ENCODE results near the gene SRSF2. TPM values are rescaled to one million over a fixed set of nuclear protein-coding genes. Genes with fewer than 3 reads are reported as not detected.
"Not testable (repeated sequence)": the region's sequence is repeated elsewhere in the genome, so short reads cannot be mapped to it uniquely, and the experiment has no call there.

The SRSF2 gene
- total RNA-seq, 2 donors from 2014 or later, result 254 to 438 TPM

DNA sequence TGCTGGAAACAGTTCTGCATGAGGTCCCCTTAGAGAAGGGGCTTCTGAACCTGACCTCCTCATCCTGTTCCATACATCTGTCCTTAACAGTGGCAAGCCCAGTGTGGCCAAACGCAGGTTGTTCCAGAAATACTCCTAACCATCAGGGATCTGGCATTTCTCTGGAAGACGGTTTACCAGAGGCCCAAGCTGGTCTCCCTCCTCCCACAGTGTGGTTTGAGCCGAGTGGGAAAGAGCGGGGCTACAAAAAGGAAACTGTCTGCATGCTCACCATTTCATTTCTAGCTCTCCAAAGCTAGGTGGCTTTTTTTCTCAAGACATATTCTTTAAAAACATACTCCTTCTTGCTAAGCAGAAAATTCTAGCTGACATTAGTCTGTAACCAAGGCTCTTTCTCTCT, 32.3 kb downstream of the SRSF2 start:
- H3K27me3 Mint-ChIP-seq, result no peaks in the 10 kb centered on the region
- ATAC-seq (replicated peaks), result no peak
- H3K27ac Mint-ChIP-seq, result no peak overlapping the region
- no peaks in the 10 kb centered on the region for H3K4me1 Mint-ChIP-seq
- H3K4me3 Mint-ChIP-seq, result no peak overlapping the region
- H3K36me3 Mint-ChIP-seq (ENCODE audit: low read depth), result no peaks in the 10 kb centered on the region
- H3K9me3 Mint-ChIP-seq, result no peaks in the 10 kb centered on the region

DNA sequence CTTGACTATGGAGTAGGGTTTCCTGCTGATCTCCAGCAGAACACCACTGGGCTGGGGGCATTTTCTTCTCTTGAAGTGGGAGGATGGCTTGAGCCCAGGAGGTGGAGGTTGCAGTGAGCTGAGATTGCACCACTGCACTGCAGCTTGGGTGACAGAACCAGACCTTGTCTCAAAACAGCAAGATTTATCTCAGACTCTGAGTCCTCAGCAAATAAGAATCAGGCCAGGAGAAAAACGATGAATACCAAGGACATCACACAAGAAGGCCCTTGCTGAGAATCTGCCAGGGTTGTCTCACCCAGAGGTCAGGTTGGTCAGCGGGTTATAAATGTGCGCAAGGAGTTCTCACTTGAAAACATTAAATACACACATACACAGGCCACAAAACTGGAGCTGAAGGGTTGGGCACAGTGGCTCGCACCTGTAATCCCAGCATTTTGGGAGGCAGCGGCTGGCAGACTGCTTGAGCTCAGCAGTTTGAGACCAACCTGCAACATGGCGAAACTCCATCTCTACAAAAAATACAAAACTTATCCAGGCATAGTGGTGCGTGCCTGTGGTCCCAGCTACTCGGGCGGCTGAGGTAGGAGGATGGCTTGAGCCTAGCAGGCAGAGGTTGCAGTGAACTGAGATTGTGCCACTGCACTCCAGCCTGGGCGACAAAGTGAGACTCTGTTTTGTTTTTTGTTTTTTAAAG, 34.0 kb downstream of the SRSF2 start:
- Mint-ChIP-seq H3K36me3 (ENCODE audit: low read depth) (no peaks in the 10 kb centered on the region), H3K4me3 (no peak overlapping the region), H3K27ac (no peak overlapping the region), H3K9me3 (no peaks in the 10 kb centered on the region), H3K4me1 (no peaks in the 10 kb centered on the region), H3K27me3 (no peaks in the 10 kb centered on the region)
- no peak for ATAC-seq (replicated peaks)

DNA sequence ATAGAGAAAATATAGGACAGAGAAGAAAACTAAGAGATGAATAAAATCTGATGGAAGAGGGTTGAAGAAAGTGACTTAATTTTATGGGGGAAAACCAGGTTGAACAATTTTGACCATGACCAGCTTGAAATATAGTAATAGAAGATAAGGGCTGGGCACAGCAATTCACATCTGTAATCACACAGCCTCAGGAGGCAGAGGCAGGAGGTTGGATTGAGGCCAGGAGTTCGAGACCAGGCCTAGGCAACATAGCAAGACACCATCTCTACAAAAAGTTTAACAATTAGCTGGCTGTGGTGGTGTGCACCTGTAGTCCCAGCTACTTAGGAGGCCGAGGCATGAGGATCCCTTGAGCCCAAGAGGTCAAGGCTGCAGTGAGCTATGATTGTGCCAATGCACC, 35.1 kb downstream of the SRSF2 start:
- H3K27me3 Mint-ChIP-seq, result no peaks in the 10 kb centered on the region
- no peak overlapping the region for H3K4me3 Mint-ChIP-seq
- no peaks in the 10 kb centered on the region for H3K9me3 Mint-ChIP-seq
- H3K4me1 Mint-ChIP-seq, result no peaks in the 10 kb centered on the region
- ATAC-seq (replicated peaks), result no peak
- H3K36me3 Mint-ChIP-seq (ENCODE audit: low read depth), result no peaks in the 10 kb centered on the region
- H3K27ac Mint-ChIP-seq, result no peak overlapping the region

DNA sequence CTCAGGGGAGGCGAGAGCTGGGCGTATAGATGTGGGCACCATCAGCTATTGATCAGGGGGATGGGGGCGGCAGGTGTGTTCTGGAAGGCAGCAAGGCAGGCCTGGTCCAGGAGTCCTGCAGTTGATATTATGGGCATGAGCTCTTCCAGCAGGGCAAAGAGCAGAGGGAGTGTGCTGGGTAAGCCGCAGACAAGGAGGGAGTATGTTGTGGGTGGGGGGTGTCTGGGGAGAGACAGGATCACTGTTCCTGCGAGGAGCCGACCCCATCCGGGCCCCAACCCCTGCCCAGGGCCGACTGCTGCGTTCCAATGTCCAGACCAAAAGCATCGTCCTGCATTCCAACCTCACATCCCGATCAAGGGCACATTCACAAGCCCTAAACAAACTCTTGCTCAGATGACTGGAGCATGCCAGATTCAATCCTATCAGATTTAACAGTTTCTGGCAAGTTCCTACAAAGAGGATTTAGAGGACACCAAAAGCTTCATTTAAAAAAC, 35.6 kb downstream of the SRSF2 start:
- Mint-ChIP-seq H3K36me3 (ENCODE audit: low read depth) (no peaks in the 10 kb centered on the region), H3K27ac (no peak overlapping the region), H3K9me3 (no peaks in the 10 kb centered on the region), H3K27me3 (no peaks in the 10 kb centered on the region), H3K4me1 (no peaks in the 10 kb centered on the region), H3K4me3 (no peak overlapping the region)
- no peak for ATAC-seq (replicated peaks)

DNA sequence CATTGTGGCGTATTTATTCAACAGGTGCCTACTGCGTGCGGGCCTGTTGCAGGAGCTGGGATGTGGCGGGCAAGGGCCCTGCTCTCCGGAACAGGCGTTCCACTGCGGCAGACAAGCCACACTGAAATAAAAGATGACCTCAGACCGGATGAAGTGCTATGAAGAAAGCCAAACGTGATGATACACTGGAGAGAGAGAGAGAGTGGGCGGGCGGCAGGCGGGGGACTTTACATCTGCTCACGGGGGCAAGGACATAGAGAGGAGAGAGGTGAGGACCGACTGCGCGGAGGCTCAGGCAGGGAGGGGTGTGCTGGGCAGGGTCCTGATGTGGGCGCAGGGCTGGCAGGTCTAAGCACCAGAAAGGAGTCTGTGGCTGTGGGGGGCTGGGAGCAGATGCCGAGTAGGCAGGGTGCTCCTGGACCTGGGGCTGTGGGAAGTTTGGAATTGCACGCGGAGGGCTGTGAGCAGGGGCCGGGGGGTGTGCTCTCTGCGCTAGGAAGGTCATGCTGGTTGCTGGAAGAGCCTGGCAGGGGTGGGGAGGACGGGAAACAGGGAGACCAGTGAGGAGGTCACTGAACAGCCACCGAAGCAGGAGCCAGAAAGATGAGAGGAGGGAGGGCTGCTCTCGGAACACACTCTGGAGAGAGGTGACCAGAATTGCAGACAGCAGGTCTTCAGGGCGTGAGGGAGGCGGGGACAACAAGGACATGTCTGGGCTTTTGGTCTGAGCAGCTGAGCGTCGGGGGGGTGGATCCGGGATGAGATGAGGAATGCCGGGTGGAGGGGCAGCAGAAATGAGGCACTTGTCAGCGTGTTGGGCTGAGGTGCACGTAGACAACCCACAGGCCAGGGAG, 36.3 kb downstream of the SRSF2 start:
- Mint-ChIP-seq H3K9me3 (no peaks in the 10 kb centered on the region), H3K36me3 (ENCODE audit: low read depth) (no peaks in the 10 kb centered on the region), H3K27me3 (no peaks in the 10 kb centered on the region), H3K27ac (no peak overlapping the region), H3K4me1 (no peaks in the 10 kb centered on the region), H3K4me3 (no peak overlapping the region)
- ATAC-seq (replicated peaks), result peak; percentile 38

DNA sequence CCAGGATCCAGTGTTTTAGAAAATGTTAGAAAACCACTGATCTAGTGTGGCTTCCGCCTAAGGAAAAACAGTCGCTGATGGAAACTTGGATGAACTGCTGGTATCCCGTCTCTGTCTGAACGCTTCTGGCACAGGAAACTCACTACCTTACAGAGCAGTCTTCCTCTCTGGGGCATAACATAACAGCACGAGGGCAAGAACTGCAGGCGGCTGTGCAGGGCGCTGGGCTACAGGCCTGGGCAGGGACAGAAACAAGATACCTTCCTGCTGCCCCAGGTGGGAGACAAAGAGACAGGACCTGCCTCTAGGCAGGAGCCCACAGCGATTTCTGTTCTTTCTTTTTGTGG, 36.9 kb downstream of the SRSF2 start:
- Mint-ChIP-seq H3K27me3 (no peaks in the 10 kb centered on the region), H3K36me3 (ENCODE audit: low read depth) (no peaks in the 10 kb centered on the region), H3K4me3 (no peak overlapping the region), H3K4me1 (peaks cover 5% of the 10 kb centered on the region), H3K9me3 (no peaks in the 10 kb centered on the region), H3K27ac (no peak overlapping the region)
- ATAC-seq (replicated peaks), result peak; percentile 16

DNA sequence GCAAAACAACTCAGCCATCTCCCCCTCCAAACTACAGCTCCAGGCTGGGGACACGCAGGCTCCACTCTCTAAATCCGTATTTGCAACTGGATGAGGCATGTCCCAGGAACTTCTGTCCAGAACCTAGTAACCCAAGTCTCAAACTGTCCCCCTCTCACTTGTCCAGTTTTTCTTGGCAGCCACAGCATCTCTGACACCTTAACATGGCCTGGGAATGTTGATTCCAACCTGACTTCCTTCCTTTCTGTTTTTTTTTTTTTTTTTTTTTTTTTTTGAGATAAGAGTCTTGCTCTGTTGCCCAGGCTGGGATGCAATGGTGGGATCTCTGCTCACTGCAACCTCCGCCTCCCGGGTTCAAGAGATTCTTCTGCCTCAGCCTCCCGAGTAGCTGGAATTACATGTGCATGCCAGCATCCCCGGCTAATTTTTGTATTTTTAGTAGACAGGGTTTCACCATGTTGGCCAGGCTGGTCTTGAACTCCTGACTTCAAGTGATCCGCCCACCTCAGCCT, 38.6 kb downstream of the SRSF2 start:
- not testable (repeated sequence) for H3K4me3 Mint-ChIP-seq; H3K9me3 Mint-ChIP-seq; H3K4me1 Mint-ChIP-seq; H3K27ac Mint-ChIP-seq; H3K27me3 Mint-ChIP-seq; H3K36me3 Mint-ChIP-seq (ENCODE audit: low read depth); ATAC-seq (replicated peaks)

DNA sequence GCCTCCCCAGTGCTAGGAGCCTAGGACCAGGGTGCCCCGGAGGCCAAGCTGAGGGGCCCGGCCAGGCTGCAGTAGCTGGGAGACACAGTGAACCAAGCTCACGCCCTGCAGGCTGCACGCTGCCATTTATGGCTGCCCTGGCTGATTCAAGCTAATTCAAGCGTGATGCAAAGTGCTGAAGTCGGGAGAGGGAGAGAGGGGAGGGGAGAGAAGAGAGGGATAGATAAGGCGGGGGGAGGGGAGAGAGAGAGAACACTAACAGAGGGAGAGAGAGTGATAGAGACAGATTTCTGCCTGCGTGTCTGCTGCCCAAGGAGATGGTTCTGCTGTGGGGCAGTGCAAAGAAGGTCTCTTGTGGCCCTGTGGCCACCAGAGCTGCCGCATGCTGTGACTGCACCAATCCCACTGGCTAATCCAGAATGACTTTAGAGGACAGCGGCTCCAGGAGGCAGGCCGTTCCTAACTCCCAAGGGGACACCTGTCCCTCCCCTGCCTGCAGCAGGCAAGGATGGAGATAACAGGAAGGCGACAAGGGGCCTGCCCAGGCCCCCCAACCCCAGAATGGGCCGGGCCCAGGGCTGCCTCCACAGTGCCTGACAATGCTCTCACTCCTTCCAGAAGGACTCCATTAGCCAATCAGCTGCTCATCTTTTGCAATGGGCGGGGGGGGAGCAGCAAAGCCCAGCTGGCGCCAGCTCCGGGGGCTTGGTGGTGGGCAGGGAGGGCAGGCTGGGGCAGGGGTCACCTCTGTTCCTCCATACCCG, 39.2 kb downstream of the SRSF2 start:
- Mint-ChIP-seq H3K36me3 (ENCODE audit: low read depth) (no peaks in the 10 kb centered on the region), H3K4me1 (peaks cover 7% of the 10 kb centered on the region), H3K27me3 (no peaks in the 10 kb centered on the region), H3K9me3 (no peaks in the 10 kb centered on the region), H3K4me3 (no peak overlapping the region), H3K27ac (no peak overlapping the region)
- no peak for ATAC-seq (replicated peaks)

DNA sequence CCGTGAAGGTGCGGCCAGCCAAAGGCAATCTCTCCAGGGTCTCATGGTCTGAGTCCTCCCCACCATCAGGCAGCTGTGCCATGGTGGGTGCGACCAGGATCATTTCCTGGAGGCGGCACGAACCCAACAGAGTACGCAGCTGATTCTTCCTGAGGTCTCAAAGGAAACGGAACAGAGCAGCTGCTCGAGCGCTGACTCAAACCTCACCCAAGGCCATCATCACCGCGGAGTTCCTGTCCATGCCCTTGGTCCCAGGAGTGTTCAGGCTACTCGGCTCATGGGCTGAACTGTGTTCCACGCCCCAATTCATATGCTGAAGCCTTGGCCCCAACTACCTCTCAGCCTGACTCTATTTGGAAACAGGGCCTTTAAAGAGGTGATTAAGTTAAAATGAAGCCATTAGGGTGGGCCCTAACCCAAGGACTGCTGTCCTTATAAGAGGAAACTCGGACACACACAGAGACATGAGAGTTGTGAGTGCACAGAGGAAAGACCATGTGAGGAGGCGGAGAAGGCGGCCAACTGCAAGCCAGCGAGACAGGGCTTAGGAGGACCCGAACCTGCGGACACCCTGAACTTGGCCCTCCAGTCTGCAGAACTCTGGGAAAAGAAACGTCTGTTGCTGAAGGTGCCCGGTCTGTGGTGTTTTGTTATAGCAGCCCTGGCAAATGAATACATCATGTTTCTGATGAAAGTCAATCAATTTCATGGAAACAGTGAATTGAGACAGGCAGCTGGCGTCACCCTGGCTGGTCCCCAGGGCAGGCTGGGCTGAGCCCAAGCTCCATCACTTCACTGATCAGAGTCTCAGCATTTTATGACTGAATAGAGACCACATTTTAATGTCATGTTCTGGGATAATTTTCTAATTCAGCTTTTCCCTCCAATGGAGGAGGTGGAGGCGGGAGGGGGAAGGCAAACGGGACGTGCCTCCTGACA, 40.1 kb downstream of the SRSF2 start:
- no peak overlapping the region for H3K4me3 Mint-ChIP-seq
- no peaks in the 10 kb centered on the region for H3K27me3 Mint-ChIP-seq
- peak; percentile 64 for ATAC-seq (replicated peaks)
- H3K36me3 Mint-ChIP-seq (ENCODE audit: low read depth), result no peaks in the 10 kb centered on the region
- H3K9me3 Mint-ChIP-seq, result no peaks in the 10 kb centered on the region
- H3K4me1 Mint-ChIP-seq, result peaks cover 7% of the 10 kb centered on the region
- H3K27ac Mint-ChIP-seq, result no peak overlapping the region

DNA sequence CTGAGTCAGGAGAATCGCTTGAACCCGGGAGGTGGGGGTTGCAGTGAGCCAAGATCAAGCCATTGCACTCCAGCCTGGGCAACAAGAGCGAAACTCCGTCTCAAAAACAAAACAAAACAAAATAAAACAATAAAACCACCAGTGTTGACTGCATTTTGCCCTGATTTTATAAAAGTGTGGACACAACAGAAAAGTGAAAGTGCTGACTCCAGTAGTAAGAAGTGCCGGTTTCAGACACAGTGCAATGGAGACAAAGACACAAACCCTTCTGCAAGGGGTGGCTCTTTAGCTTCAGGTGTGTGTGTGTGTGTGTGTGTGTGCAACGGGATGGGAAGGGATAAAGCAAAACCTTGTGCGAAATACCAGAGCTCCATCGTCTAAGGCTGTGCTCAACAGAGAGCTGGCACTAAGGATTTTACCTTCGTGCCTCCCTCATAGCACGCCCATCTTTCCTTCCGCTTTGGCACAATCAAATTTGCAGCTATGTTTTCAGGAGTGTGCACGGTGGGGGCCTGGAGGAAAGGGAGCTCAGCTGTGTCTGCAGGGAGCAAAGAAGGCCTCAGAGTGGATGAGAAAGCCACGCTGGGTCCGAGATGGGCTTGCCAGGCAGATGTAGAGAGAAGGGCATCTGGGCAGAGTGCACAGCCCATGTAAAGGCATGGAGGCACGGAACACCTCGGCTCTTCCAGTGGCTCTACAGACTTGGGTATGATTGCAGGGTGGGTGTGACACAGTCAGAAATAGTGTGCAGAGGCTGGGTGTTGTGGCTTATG, 41.9 kb downstream of the SRSF2 start:
- H3K9me3 Mint-ChIP-seq, result no peaks in the 10 kb centered on the region
- no peak for ATAC-seq (replicated peaks)

DNA sequence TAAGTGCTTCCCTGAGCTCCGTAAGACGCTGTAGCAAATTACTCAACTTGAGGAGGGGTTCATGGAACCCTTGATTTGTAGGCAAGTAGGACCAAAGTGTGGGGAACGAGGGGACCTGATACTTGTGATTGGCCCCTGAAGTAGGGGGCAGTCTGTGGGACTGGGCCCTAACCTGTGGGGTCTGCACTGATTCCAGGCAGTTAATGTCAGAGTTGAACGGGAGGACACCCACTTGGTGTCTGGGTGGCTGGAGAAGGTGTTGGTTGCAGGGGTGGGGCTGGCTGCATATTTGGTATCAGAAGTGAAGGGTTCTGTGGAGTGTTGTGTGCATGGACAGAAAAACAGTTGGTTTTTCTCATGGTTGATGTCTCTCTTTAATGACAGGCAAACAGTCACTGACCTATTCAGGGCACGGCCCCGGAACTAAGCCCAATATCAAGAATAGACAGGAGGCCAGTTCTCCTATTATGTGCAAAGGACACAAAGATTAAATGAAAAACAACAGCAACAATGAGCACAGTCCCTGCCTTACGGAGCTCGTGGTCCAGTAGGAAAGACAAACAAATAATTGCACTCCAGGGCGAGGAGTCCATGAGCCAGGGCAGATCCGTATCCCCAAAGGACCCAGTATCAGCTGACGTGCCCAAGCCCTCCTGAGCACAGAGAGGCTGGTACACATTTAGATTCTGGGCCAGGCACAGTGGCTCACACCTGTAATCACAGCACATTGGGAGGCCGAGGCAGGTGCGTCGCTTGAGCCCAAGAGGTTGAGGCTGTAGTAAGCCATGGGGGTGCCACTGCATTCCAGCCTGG, 45.5 kb downstream of the SRSF2 start:
- Mint-ChIP-seq H3K4me3 (no peak overlapping the region), H3K27me3 (no peaks in the 10 kb centered on the region), H3K4me1 (peaks cover 7% of the 10 kb centered on the region)

More for the DNA sequence above, 41.9 kb downstream of the SRSF2 start:
- Mint-ChIP-seq H3K27me3 (no peaks in the 10 kb centered on the region), H3K36me3 (ENCODE audit: low read depth) (no peaks in the 10 kb centered on the region), H3K4me1 (peaks cover 7% of the 10 kb centered on the region), H3K27ac (no peak overlapping the region), H3K4me3 (no peak overlapping the region)

DNA sequence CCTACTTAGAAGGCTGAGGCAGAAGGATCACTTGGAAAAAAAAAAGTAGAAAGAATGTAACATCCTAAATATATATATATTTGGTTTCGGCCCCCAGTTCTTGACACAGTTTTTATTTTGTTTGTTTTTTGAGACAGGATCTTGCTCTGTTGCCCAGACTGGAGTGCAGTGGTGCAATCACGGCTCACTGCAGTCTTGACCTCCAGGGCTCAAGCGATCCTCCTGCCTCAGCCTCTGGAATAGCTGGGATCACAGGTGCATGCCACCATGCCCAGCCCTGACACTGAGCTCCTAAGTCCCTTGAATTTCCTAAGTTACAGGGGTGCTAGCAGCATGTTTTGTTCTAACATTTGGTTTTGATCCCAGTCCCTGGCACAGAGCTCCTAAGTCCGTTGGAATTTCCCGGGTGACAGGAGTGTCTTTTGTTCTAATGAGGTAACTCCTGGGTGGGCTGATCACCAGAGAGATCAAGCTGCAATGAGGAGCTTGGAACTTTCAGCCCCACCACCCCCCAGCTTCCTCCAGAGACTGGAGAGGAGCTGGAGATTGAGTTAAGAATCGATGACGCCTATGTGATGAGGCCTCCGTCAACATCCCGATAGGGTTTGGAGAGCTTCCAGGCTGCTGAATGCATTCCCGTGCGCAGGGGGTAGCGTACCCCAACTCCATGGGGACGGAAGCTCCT, 46.4 kb downstream of the SRSF2 start:
- H3K27me3 Mint-ChIP-seq, result no peaks in the 10 kb centered on the region
- H3K36me3 Mint-ChIP-seq (ENCODE audit: low read depth), result no peaks in the 10 kb centered on the region
- H3K4me1 Mint-ChIP-seq, result peaks cover 7% of the 10 kb centered on the region
- H3K4me3 Mint-ChIP-seq, result no peak overlapping the region
- no peak overlapping the region for H3K27ac Mint-ChIP-seq
- no peak for ATAC-seq (replicated peaks)
- no peaks in the 10 kb centered on the region for H3K9me3 Mint-ChIP-seq

More for the DNA sequence above, 45.5 kb downstream of the SRSF2 start:
- no peak for ATAC-seq (replicated peaks)
- Mint-ChIP-seq H3K36me3 (ENCODE audit: low read depth) (no peaks in the 10 kb centered on the region), H3K27ac (no peak overlapping the region), H3K9me3 (no peaks in the 10 kb centered on the region)

Data from activated T-helper 17 cell treated with anti-CD3 and anti-CD28 coated beads, Interleukin-2, amount 50 U/mL, for 72 hours (primary cell).